ENCODE measurements around the gene SNHG17.

DNA sequence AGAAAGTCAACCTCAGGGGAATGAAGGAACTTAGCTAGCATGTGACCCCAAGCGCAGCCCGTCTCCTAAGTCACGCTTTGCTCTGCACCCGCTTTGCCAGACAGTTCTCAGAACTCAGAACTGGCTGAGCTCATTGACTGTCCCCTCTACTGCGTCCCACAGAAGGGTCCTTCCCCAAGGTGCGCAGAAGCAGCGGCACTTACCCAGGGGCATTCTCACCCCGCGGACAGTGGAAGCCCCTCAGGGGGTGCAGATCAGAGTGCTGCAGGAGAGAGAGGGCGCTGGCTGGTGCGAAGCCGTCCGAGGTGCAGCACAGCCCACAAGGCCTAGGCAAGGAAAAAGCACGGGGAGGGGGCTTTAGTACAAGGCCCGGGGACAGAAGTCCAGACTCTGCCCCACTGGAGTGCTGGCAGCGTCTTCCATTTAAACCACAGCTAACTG is 807 bp downstream of the SNHG17 start:
- TF ChIP-seq, protein P1, sequence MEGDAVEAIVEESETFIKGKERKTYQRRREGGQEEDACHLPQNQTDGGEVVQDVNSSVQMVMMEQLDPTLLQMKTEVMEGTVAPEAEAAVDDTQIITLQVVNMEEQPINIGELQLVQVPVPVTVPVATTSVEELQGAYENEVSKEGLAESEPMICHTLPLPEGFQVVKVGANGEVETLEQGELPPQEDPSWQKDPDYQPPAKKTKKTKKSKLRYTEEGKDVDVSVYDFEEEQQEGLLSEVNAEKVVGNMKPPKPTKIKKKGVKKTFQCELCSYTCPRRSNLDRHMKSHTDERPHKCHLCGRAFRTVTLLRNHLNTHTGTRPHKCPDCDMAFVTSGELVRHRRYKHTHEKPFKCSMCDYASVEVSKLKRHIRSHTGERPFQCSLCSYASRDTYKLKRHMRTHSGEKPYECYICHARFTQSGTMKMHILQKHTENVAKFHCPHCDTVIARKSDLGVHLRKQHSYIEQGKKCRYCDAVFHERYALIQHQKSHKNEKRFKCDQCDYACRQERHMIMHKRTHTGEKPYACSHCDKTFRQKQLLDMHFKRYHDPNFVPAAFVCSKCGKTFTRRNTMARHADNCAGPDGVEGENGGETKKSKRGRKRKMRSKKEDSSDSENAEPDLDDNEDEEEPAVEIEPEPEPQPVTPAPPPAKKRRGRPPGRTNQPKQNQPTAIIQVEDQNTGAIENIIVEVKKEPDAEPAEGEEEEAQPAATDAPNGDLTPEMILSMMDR (IDR thresholded peaks at IDR 0.05; ENCODE audit: insufficient read depth, low read length): no peak
- TF ChIP-seq POLR2AphosphoS5 (IDR thresholded peaks at IDR 0.05; ENCODE audit: low read depth): no peak
